ENCODE data around the gene ADISSP.
A peak's percentile ranks its signal among the peaks of the same experiment; 100 is the strongest.

The ADISSP gene

DNA sequence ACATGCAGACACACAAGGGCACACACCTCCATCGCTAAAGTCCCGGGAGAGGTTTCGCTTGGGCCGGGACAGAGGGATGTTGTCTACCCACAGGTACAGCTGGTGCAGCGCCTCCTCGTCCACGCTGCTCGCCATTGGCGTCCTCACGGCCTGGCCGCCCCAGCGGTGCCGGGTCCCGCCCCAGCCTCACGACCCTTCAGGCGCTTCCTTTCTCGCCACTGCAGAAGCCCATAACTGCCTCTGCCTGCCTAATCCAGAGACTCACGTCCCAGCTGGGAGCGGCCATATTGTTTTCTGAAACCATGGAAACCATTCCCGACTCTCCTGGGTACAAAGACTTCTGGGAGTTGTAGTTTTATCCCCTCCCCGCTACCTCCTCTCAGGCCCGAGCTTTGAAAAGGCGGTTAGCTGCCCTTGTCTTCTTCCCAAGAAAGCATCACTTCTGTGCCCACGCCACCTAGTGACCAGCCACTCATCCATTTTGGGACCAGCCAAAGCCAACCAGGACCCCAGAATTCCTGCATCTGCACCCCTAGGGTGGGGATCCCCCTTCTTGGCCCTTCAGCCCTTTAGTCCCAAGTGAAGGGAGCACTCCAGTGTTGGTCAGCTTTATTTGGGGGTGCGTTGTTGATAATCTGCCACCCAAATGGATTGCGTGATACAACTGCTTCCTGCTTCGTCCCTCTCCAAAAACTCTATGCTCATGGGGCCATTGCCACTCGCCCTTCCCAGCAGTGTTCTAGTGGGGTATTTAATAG is 13.8 kb upstream of the ADISSP start, which contains the start of gene SPEF1:
Gene SPEF1 (minus strand): TSS at position 296 of the 758 bp plus-strand sequence. CDS start 161 bp downstream, at position 135.
- DNase-seq (ENCODE audit: low read depth), result no peak

DNA sequence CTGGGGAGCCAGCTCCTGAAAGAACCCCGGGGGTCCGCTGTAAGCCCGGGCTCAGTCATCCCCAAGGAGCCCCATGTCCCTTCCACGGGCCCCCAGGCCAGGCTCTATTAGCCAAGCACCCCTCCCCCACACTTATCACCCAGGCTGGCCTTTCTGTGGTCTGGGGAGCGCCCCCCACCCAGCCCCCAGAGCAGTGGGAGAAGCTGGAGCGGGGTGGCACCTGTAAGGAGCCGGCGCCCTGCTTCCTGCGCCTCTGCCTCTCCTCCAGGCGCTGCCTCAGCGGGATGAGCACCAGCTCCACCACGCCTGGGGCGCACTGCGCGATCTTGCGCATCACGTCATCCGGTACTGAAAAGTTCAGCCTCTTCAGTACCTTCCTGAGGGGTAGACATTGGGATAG is 11.4 kb upstream of the ADISSP start:
- DNase-seq (ENCODE audit: low read depth), result no peak

DNA sequence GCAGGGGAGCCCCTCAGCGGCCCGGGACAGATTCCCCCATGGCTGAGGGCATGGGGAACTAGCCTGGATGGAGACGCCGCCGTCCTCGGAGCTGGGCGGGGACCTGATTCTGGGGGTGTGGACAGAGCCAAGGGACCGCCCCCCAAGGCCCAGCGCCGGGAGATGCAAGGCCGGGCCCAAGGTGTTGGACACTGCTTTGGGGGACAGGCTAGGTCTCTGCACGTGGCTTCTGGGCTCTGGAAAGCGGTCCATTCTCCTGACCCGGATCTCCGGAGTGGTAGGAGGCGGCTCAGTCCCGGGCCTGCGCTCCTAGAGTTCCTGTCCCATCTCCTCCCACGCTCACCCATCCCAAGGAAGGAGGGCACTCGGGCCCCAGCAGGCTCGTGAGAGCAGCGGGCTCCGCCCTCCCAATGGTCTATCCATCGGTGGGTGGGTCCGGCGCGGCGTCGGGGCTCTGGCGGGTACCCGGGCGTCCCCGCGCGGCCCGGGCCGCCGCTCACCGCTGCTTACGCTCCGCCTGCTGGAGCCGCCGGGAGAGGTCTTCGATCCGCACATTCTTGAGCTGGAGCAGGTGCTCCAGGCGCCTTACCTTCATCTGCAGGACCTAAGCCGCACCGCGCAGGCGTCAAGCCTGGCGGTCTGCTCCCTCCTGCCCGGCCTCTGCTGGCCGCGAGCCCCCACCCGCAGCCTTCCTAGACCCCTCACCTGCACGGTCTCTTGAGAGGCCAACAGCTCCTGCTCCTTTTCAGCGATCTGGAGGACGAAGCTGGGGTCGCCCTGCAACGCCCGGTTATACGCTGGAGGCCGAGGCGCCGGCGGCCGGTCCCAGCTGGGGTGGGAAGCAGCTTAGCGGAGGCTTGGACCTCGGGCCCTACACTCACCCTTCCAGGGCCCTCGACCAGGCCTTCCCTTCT is 10.4 kb upstream of the ADISSP start:
- no peak for DNase-seq (ENCODE audit: low read depth)

DNA sequence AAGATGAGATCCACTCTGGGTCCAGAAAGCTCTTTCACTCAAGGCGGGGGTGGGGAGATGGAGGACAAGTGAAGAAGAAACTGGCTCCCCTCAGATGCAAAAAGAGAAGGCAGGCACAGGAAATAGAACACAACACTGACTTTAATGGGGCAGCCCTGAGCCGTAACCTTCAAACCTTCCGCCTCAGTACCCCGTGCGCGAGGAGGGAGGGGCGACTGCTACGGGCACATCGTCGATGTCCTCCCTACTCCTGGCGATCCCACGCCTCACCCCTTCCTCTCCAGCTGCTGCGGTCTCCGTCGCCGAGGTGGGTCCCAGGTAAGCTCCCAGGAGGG is 9.8 kb upstream of the ADISSP start:
- DNase-seq (ENCODE audit: low read depth), result no peak

DNA sequence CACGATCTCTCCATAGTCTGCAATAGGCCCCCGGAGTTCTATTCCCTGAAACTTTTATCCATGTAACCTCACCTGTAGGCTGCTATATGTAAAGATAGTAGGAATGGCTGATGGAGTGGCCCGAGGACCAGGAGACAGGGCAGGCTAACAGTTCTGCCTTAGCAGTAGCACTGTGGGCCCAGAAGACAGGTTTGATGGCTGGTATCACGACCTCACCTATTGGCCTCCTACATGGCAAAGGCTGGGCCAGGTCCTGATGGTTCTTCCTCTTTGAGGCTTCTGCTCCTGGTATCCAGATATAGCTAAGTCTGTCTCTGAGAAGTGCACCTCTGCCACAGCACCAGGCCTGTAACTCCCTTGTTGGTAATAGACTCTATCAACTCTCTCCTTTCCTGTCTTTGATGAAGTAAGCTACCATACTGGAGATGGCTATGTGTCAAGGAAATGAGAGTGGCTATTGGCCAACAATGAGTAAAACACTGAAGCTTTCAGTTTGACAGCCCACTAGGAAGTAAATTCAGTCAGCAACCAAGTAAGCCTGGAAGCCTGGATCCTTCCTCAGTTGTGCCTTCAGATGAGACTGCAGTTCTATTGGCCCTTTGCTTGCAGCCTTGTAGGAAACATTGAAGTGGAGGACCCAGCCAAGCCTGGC is 8.0 kb upstream of the ADISSP start:
- DNase-seq (ENCODE audit: low read depth), result no peak

DNA sequence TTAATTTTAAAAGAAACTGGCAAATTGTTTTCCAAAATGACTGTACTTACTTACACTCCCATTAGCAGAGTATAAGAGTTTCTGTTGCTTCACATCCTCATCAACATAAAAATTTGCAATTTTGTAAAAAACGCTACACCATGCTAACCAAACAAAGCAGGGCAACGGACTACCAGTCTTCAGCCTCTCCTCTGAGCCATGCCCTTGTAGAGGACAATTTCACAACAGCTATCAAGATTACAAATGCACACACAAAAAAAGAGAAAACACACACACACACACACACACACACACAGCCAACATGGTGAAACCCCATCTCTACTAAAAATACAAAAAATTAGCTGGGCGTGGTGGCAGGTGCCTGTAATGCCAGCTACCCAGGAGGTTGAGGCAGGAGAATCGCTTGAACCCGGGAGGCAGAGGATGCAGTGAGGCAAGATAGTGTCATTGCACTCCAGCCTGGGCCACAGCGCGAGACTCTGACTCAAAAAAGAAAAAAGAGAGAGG is 4.1 kb upstream of the ADISSP start:
- no peak for DNase-seq (ENCODE audit: low read depth)

DNA sequence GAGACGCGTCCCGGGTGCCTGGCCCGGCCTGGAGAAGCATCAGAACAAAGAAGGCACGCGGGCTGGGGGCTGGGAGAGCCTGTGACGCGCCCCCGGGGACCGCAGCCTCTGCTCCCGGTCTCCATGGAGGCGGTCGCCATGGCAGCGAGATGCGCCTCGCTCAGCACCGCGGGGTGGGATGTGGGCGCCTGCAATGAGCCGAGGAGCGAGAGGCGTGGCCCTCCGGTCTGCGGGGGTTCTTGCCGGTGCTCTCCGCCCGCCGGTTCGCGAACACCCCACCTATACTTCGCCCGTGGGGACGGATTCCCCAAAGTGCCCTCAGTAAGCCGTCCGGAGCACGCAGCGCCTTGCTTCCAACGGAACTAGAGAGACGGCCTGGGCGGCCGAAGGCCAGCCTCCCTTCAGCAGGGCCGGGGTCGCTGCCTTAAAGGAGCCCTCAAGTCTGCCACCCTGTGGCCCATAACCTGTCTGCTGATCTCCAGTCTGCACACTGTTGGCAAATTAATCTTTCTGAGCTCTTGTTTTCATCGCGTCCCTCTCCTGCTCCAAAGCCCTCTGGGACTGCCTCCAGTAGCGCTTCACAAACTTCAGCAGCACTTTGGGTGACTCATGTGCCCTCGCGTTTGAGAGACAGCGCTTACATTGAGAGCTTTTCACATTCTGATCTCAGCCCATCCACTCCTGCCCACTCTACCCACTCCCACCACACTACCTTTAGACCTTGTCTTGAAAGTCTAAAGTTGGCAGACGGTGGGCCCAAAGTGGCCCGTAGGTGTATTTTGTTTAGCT is 983 bp upstream of the ADISSP start:
- DNase-seq (ENCODE audit: low read depth), result peak; percentile 75

DNA sequence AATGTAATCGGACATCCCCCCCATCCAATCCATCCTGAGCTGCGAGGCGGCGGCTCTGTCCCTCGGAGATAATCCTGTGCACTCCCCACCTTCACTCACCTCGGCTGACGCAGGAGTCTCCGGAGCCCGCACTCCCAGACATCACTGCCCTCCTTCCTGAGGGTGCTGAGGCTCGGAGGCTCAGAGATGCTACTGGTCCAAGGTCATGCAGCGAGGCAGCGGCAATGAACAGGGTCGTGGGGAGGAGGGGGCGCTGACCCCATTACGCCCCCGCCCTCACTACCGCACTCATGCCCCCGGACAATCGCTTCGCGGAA is 485 bp downstream of the ADISSP start:
- no peak for DNase-seq (ENCODE audit: low read depth)

DNA sequence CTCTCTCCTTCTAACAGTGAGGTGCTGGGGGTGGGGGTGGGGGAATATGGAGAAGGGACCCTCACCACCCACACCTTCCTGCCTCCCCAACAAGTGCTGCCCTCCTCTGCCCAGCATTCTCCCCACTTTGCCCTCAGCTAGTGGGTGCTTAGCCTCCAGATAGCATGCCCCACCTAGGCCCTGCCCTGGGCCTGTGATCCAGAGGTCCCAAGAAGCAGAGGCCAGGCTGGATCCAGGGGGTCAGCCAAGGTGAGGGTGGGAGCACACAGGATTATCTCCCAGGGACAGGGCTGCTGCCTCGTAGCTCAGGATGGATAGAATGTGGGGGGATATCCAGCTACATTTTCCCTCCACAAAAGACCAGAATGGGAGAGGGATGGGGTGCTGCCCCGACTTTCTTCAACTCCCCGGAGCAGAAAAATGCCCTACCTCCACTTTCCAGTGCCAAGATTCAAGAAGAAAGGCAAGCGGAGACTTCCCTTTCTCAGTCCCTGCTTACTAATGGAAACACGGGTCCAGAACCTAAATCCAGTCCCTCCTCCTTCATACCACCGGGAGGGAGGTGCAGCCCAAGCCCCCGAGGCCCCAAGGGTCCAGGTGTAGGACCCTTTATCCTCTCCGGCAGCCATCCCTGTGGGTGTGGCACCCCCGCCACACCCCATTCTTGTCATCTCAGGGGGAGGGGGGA is 987 bp downstream of the ADISSP start:
- no peak for DNase-seq (ENCODE audit: low read depth)

DNA sequence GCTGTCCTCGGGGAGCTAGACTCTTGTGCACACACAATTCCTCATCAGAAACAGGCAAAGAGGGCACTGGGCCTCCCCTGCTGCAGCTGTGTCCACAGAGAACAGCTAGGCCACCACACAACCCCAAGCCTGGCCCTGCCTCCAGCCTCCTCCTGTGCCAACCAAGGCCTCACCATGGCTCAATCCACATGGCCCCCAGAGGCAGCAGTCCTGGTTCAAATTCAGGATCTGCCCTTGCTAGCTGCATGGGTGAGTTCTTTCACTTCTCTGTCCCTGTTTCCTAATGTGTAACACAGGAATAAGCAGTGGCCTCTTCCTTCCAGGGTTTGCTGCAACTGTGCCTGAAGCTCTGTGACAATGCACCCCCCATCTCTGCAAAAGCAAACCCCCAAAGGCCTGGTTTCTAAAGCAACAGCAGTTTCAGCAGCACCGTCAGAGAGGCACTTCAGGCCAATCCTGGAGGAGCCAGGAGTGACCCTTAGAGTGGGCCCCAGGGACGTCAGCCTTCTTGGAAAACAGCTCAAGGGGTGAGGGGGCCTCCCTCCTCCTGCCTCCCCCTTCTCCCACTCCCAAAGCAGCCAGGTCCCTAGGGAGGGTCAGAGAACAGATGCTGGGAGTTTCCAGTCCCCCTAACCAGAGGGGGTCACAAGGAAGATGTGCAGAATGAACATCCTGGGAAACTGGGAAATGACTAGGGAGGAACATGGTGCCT is 2.2 kb downstream of the ADISSP start:
- no peak for DNase-seq (ENCODE audit: low read depth)

DNA sequence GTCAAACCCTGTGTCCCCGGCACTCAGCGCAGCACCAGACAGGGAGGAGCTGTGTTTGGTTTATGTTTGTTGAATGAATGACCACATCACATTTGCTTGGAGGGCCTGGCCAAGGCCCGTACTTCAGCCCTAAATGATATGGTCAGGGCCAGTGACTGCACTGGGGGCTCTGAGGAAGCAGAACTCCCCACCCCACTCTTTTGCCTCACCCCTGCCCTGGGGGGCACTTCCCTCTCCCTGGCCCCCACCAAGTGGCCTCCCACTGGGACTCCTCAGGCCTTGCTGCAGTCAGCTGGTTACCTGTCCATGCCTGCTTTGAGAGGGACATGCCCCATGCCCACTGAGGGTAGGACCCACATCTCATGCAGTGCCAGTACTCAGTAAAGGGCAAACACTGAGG is 2.9 kb downstream of the ADISSP start:
- no peak for DNase-seq (ENCODE audit: low read depth)

DNA sequence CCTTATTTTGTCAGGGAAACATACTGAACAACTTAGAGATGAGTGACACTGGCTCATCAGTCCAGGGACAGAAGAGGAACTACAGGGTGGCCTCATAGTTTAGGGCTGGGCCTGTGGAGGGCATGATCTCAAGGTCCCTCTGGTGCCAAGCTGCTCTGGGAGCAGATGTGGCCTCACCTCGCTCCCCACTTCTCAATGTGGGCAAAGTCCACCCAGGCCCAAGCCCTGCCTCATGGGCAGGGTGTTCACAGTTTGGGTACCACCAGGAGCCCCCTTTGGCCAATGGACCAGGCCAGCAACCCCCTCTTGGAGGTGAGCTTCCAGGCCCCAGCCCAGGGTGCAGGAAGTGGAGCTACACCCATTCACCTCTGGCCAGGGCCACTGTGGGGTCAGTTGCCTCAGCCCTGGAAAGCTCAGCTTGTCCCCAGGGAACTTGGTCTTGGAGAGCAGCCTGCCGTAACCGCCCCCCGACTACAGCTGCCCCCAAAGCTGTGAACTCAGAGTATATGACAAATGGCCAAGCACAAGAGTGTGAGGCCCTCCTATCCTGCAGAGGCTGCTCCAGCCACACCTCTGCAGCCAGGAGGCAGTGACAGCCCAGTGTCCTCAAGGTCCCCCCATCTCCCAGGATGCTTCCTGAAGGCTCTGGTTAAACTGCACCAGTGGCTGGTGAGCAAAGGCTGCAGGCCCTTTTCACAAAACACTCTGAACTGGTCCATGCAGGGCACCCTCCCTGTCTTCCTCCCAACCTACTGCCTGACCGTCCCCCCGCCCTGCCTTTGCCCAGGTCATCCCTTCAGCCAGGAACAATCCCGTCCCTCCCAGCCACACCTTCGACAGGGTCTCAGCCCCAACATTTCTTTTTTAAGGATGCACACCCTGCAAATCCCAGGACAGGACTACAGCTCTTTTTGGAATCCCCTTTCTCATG is 3.6 kb downstream of the ADISSP start:
- DNase-seq (ENCODE audit: low read depth), result no peak

DNA sequence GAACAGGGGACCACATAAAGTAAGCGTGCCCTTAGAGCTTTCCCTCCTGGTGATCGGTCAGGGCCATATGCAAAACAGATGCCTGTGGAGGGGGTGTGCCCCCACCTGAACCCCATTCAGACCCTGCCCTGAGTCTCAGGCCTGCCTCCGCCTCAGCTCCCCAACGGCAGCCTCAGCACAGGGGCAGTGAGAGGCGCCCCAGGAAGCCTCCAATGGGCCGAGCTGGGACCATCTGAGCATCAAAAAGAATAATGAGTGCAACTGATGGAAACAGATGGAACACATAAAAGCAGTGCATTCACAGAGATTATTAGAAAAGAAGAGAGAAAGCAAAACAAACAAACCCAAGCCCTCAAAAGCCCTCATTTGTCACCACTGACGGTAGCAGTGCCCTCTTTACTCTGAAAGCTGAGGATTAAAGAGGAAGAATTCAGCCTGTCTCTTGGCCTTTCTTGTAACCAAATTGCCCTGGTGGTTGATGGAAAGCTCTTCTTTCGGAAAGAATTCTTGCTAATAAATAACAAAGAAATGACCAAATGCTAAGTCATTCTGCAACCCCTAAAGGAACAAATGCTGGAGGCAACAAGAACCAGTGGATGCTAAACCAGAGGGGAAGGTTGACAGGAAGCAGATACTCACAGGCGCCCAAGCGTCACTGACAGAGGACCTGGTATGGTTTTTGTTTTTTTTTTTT is 6.8 kb downstream of the ADISSP start:
- no peak for DNase-seq (ENCODE audit: low read depth)

DNA sequence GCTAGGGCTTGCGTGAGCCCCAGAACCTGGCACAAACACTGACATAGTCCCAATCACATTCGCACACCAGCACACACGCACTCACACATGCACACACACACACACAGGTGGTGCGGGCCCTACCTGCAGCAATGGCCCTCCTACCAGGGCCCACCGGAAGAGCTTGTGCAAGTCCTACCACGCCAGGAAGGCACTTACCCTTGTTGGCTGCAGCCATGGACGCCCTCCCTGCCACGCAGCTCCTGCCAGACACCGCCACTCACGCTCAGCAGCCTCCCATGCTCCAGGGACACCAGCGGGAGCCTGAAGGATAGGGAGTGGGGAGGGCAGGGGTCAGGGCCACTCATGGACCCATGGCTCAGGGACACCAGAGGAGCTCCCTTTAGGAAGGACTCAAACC is 7.7 kb downstream of the ADISSP start:
- no peak for DNase-seq (ENCODE audit: low read depth)

DNA sequence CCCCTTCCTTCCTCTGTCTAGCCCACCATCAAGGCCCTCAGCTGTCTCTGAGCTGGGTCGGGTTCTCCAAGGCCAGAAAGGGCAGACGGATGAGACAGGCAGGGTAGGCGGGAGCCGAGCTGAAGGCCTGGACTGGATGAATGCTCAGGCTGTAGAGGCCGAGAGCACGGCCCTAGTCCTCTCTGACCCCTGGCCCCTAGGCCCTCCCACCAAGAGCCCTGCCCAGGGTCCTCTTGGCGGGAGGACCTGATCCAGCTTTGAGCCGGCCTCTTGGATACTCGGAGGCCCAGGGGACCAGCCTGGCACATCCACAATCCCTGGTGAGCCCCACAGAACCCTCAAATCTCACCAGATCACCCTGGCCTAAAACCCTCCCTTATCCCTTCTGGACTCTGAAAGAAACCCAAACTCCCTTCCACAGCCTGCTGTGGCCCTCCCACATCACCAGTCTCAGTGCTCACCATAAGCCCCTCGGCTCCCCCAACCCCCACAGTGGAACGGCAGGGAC is 8.2 kb downstream of the ADISSP start:
- DNase-seq (ENCODE audit: low read depth), result no peak

DNA sequence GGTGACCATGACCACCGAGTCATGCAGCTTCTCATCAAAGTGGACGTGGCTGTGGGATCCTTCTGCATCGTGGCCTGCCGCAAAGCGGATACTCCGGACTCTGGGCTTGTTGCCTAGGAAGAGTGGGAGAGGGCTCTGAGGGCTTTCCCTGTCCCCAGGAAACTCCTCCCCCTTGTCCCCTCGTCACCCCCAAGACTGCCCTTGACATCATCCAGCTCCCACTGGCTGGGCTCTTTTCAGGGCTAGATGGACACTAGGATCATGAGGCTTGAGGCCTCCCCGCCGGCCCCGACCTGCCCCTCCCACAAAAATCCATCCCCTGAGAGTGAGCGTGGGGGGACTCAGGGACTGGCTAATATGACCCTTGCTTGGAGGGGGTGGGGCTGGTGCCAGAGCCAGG is 9.0 kb downstream of the ADISSP start:
- no peak for DNase-seq (ENCODE audit: low read depth)

DNA sequence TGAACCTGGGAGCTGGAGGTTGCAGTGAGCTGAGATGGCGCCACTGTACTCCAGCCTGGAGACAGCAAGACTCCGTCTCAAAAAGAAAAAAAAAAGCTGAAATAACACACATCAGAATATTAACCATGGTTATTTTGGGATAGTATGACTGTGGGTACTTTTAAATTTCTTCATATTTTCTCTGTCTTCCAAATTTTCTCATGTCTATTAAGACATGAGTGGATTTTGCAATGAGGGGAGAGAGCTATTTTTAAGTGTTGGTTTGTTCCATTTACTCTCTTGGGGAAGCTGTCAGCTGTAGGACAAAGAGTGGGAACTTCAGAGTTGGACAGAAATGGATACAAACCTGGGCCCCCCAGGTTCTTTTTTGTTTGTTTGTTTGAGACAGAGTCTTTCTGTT is 10.3 kb downstream of the ADISSP start:
- DNase-seq (ENCODE audit: low read depth), result no peak

DNA sequence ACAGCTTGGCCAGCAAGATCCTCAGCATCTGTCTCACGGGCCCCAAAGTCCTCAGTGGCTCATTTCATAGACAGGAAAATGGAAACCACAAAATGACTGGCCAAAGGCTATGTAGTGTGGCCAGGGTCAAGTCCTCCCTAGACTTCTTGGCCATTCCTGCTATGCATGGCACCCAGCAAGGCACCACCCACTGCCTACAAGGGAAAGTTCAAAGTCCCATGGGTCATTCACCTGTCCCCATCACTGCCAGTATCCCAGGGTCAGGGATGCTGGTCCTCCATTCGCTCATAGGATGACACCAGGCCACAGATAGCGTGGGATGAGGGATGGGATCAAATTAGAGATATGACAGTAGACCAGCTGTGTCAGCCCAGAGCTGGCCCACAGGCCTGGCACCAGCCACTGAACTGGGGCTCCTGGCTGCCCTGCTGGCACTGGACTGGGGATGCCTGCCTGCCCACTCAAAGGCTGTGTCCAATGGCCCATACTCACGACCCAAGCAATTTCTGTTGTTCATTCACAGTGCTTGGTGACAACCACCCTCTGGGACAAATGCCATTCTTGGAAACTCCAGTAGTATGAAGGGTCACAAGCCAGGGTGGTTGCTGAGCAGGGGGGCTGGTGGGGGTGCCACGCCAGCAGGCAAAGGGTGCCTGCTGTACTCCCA is 11.6 kb downstream of the ADISSP start:
- no peak for DNase-seq (ENCODE audit: low read depth)

Data from activated T-helper 9 cell treated with anti-CD3 and anti-CD28 coated beads, Interleukin-2, amount 50 U/mL, for 16 hours (primary cell).